CD4-positive, alpha-beta T cell treated with Interleukin-21 for 1 hour (primary cell): ENCODE measurements around the gene PLEKHA6.

Source experiments
- DNase-seq: peaks from one replicate; pipeline ENCODE4 v3.0.0-alpha.2; 2020

The PLEKHA6 gene

GRCh38 chr1:204280099-204280961 is 79.4 kb downstream of the PLEKHA6 start:
- DNase-seq: no peak

DNA sequence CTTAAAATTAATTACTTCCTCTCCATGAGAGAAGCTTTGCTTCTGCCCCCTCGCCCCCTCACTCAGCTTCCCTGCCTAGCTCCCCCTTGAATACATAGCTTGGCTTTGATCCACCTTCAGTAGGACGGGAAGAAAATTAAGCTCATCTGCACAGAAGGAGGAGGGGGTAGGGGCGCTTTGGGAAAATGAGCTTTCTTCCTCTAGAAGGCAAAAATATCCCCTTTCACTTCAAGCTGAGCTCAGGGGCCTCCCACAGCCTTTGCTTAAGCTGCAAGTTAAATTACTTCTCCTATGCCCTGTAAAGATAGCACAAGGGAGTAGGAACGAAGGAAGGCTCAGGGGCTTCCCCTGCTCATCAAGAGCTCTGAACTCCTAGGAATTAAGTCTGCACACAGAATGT is 80.8 kb downstream of the PLEKHA6 start:
- DNase-seq: no peak

- no peak for DNase-seq
Measured at GRCh38 chr1:204278251-204278650, 81.5 kb downstream of the PLEKHA6 start.

- no peak for DNase-seq
Measured at GRCh38 chr1:204277563-204278219, 82.0 kb downstream of the PLEKHA6 start.

DNA sequence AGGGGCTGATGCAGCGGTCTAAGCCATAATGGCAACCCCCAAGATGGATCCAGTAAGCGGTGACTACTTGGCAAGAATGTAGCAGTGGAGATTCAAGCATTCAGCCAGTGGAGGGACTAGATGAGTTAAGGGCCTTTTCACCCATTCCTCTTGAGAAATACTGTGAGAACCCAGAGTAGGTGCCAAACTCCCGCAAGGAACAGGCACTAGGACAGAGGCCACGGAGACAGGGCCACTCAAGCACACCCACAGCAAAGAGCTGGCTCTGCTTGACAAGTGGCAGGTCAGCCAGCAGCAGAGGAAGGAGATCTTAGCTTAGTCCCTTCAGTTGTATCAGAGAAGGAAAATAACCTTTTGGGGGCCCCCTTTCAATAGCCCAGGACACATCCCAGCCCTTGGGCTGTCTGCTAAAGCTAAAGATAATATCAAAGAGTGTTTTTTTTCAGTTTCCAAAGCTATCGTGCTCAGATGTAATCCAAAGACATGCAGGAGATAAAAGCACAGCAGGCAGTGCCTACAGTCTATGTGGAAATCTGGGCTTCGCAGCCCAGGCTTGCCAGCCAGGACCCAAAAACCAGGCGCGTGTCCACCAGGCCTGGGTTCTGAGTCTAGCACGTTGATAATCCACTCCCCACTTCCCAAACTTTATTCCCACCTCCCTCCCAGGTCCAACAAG is 83.9 kb downstream of the PLEKHA6 start:
- DNase-seq: no peak

DNA sequence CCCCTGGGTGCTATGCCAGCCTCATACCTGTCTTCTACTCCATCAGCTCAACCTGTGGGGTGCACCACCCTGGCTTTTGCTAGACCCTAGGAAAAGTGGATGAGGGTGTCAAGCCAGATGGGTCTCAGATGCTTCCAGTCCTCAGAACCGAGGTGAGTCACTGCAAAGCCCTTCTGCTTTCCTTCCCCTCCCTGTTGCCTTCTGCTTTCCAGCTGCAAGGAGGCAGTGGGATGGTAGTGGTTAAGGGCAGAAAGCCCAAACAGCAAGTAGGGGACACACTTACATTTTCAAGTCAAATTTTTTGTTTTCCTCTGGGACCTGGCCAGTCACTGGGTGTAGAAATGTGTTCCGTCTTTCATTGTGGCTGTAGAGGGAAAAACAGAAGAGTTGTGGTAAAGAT is 85.3 kb downstream of the PLEKHA6 start:
- no peak for DNase-seq

- no peak for DNase-seq
Measured at GRCh38 chr1:204272505-204272904, 87.2 kb downstream of the PLEKHA6 start.

DNA sequence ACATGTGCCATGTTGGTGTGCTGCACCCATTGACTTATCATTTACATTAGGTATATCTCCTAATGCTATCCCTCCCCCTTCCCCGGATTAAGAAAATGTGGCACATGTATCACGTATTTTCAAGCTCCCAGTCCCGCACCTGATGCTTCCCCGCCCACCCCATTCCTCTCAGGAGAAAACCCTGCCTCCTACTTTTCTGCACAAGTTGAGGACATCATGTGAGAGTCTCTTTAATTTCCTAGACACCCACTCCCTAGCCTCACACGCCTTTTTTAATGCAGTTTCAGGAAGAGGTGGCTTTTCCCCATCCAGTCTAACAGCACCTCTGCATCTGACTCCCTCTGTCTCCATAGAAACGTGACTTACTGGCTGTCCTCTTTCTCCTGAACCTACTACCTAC is 87.8 kb downstream of the PLEKHA6 start:
- no peak for DNase-seq

GRCh38 chr1:204268101-204268500 is 91.6 kb downstream of the PLEKHA6 start:
- no peak for DNase-seq

DNA sequence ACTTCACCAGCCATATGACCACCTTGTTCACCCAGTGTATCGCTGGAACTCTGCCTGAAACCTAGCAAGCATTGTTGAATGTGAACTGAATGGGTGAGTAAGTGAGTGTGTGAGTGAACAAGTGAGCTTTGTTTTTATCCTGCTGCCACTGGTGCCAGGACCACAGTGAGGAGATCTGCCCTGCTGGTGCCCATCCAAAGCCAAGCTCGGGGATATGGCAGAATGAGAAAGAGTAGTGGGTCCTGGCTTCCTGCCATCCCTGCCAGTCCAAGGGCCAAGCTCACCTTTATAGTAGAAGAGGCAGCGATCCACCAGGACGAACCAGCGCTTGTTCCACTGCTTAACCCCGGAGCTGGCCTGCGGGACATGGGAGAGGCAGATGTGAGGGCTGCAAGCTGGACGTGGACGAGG is 92.5 kb downstream of the PLEKHA6 start:
- DNase-seq: no peak

- DNase-seq: no peak
Measured at GRCh38 chr1:204266504-204267034, 93.2 kb downstream of the PLEKHA6 start.

- no peak for DNase-seq
Measured at GRCh38 chr1:204265665-204266064, 94.1 kb downstream of the PLEKHA6 start.

GRCh38 chr1:204264805-204265204 is 94.9 kb downstream of the PLEKHA6 start:
- DNase-seq: no peak

- DNase-seq: no peak
Measured at GRCh38 chr1:204263254-204263910, 96.3 kb downstream of the PLEKHA6 start.

DNA sequence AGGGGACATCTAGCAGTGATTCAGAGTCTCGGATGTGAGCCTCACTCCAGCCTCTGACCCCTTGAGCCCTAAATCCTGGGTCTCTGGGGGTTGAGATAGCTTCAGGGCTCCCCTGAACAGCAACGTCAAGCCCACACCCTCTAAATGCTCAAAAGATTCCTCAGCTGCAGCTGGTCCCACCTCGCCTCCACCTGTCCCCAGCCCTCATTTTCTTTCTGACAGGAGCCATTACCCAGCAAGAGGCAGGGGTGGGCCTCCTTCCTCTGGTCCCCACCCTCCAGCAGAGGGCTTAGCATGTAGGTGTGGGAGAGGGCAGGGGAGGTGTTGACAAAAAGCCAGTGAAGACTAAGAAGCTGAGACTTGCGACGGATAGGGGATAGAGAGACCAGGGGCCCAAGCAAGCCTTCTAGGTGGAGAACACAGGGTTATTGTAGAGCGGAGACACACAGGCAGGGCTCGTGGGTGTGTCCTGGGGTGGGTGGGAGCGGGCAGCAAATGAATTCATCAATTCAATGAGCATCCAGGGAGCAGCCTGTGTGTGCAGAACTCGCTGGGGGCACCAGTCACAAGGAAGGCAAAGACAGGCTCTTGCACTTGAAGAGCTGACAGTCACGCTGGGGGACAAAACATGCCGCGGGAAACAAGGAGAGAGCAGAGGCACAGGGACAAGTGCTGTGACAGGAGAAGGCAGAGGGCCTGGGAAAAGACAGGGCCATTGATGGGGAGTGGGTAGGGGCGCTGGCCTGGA is 97.0 kb downstream of the PLEKHA6 start:
- DNase-seq: no peak

GRCh38 chr1:204261746-204262505 is 97.8 kb downstream of the PLEKHA6 start:
- DNase-seq: no peak

- no peak for DNase-seq
Measured at GRCh38 chr1:204261266-204261665, 98.5 kb downstream of the PLEKHA6 start.

- DNase-seq: no peak
Measured at GRCh38 chr1:204260601-204261197, 99.0 kb downstream of the PLEKHA6 start.

DNA sequence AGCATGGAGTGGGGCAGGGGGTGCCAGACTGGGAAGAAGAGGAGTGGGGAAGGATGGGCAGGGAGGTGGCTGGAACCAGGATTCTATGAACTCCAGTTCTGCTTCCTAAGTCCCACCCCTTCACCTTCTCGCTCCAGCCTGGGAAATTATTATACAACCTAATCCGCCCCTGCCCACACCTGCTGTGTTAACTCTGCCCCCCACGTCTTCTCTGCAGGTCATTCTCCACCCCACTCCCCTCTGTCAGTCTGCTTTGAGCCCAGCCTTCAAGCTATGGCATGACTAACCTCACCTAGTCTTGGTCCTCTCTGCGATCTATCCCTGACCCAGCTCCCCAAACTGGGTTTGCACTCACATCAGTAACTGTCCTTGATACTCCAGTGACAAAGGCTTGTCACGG is 99.9 kb downstream of the PLEKHA6 start:
- no peak for DNase-seq

- DNase-seq: no peak
Measured at GRCh38 chr1:204259196-204259595, 100.5 kb downstream of the PLEKHA6 start.
